Measurements from ENCODE around the gene TXNDC5.

DNA sequence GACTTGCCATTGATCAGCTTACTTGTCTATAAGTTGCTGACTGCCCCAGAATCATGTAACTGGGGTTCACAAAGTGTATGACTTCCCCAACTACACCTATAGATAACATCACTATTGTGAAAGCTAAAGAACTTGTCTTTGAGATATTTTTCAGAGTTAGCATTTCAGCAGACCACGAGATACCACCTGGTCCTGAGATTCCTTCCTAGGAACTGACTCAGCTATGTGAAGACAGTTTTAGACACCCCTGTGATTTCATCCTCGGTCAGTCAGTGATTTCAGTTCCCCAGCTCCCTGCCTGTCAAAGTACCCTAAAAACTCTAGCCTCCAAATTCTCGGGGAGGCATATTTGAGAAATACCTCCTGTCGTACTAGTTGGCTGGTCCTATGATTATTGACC lies 62.4 kb downstream of the TXNDC5 start:
- TF ChIP-seq, protein P1, sequence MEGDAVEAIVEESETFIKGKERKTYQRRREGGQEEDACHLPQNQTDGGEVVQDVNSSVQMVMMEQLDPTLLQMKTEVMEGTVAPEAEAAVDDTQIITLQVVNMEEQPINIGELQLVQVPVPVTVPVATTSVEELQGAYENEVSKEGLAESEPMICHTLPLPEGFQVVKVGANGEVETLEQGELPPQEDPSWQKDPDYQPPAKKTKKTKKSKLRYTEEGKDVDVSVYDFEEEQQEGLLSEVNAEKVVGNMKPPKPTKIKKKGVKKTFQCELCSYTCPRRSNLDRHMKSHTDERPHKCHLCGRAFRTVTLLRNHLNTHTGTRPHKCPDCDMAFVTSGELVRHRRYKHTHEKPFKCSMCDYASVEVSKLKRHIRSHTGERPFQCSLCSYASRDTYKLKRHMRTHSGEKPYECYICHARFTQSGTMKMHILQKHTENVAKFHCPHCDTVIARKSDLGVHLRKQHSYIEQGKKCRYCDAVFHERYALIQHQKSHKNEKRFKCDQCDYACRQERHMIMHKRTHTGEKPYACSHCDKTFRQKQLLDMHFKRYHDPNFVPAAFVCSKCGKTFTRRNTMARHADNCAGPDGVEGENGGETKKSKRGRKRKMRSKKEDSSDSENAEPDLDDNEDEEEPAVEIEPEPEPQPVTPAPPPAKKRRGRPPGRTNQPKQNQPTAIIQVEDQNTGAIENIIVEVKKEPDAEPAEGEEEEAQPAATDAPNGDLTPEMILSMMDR (IDR thresholded peaks at IDR 0.05) = no peak
- TF ChIP-seq POLR2AphosphoS5 (IDR thresholded peaks at IDR 0.05) = no peak
- no peak for TF ChIP-seq POLR2A (IDR thresholded peaks at IDR 0.05)

Data from upper lobe of left lung (tissue), 4 donors.